Measurements from ENCODE around the gene TAP1.

TAP1 gene

GRCh38 chr6:32796848-32797776 lies 56.4 kb downstream of the TAP1 start:
- DNase-seq, result no peak

Data from cerebellar nuclear complex (tissue), 1 donor.